Upper lobe of right lung (tissue), 1 donor: Measurements from ENCODE around the gene CORO2A. TPM values are rescaled to one million over a fixed set of nuclear protein-coding genes. Genes with fewer than 3 reads are reported as not detected.

Source experiments
- ATAC-seq: fragments of 200-7000 bp; cut with Tn5 transposase; one replicate; pipeline ENCODE4 v1.9.1; 2020; ENCODE audit warnings: mild to moderate bottlenecking, moderate library complexity
- DNase-seq: peaks from one replicate; pipeline ENCODE4 v3.0.0-alpha.2; 2020
- H3K27ac ChIP-seq: fragments of 200-600 bp; one replicate; pipeline ENCODE4 v1.8.0; 2022
- H3K27me3 ChIP-seq: fragments of 200-600 bp; one replicate; pipeline ENCODE4 v1.8.0; 2022; ENCODE audit warnings: mild to moderate bottlenecking
- H3K36me3 ChIP-seq: fragments of 200-600 bp; one replicate; pipeline ENCODE4 v1.8.0; 2022
- H3K4me1 ChIP-seq: fragments of 200-600 bp; one replicate; pipeline ENCODE4 v1.8.0; 2022
- H3K4me3 ChIP-seq: fragments of 200-600 bp; one replicate; pipeline ENCODE4 v1.8.0; 2022; ENCODE audit warnings: mild to moderate bottlenecking
- H3K9me3 ChIP-seq: fragments of 200-600 bp; one replicate; pipeline ENCODE4 v1.8.0; 2022
- intact Hi-C: fragments of 100-400 bp; cut with DNase I; formaldehyde crosslinking; loops from one replicate; pipeline ENCODE4 v1.11.0; 2022
- total RNA-seq: library from RNA; stranded (reverse); fragmentation: NEBNext Ultra II Directional; extraction: Animal tissue kit (Norgen Biotek cat#: 25700); gene quantifications from one replicate; pipeline ENCODE4 v1.2.1, GENCODE V29; 2021
- TF ChIP-seq, protein P1 (sequence below): fragments of 200-600 bp; IDR thresholded peaks from one replicate; pipeline ENCODE4 v1.8.0; 2022; ENCODE audit warnings: antibody characterized with exemption
- donor health status: DM: no; HTN: yes; CAD: no; lungs with severe emphysema.

CORO2A gene
- total RNA-seq, 1 donor from 2014 or later, result 20.0 TPM

DNA sequence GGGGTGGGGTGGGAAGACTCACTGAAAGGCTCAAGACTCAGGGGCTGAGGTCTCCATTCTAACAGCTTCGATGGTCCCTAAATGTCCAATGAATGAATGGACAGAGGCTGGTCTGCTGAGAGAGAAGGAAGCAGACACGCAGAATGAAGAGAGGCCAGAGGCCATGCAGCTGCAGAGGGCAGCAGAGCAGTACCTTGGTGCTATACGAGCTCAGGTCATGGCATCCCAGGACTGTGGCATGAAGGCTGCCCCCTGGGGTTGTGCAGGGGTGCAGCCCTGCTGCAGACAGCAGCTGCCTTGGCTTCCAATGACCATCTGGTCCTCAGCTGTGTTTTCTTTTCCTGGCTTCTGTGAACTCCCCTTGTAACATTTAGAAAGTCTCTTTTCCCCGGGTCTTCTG lies 15.2 kb upstream of the CORO2A start:
- no peaks in the 10 kb centered on the region for H3K9me3 ChIP-seq
- peaks cover 33% of the 10 kb centered on the region for H3K36me3 ChIP-seq
- H3K4me3 ChIP-seq, result no peak overlapping the region
- intact Hi-C loops, result loop anchor here (5.0 kb wide), 1 partner anchor 55 kb away; no protein-coding TSS in a partner anchor
- ATAC-seq (no peak), DNase-seq (no peak)
- peaks cover 6% of the 10 kb centered on the region for H3K4me1 ChIP-seq
- TF ChIP-seq, protein P1, sequence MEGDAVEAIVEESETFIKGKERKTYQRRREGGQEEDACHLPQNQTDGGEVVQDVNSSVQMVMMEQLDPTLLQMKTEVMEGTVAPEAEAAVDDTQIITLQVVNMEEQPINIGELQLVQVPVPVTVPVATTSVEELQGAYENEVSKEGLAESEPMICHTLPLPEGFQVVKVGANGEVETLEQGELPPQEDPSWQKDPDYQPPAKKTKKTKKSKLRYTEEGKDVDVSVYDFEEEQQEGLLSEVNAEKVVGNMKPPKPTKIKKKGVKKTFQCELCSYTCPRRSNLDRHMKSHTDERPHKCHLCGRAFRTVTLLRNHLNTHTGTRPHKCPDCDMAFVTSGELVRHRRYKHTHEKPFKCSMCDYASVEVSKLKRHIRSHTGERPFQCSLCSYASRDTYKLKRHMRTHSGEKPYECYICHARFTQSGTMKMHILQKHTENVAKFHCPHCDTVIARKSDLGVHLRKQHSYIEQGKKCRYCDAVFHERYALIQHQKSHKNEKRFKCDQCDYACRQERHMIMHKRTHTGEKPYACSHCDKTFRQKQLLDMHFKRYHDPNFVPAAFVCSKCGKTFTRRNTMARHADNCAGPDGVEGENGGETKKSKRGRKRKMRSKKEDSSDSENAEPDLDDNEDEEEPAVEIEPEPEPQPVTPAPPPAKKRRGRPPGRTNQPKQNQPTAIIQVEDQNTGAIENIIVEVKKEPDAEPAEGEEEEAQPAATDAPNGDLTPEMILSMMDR, result no peak
- no peaks in the 10 kb centered on the region for H3K27me3 ChIP-seq
- H3K27ac ChIP-seq, result no peak overlapping the region

DNA sequence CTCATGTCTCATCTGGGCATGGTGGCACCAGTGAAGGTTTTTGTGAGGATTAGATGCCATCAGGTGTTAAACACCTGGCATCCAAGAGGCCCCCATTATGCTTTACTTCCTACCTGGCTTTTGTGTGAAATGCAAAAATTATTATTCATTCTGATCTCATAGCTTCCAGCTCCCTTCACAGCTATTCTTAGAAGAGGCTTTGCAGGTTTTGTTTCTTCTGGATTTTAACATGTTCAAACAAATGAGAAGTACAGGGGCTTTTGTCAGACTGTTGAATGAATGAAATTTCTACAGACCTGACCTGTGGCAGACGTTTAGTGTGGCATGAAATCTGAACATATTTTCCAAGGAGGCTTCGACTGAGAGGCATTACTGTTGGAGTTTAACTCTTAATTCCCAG lies 14.3 kb upstream of the CORO2A start:
- H3K27me3 ChIP-seq, result no peaks in the 10 kb centered on the region
- H3K36me3 ChIP-seq, result peaks cover 31% of the 10 kb centered on the region
- TF ChIP-seq, protein P1, result no peak
- no peak overlapping the region for H3K4me3 ChIP-seq
- DNase-seq (no peak), ATAC-seq (no peak)
- intact Hi-C loops, result loop anchor here (5.0 kb wide), 1 partner anchor 56 kb away; no protein-coding TSS in a partner anchor
- H3K9me3 ChIP-seq, result no peaks in the 10 kb centered on the region
- H3K27ac ChIP-seq, result no peak overlapping the region
- H3K4me1 ChIP-seq, result peaks cover 6% of the 10 kb centered on the region

DNA sequence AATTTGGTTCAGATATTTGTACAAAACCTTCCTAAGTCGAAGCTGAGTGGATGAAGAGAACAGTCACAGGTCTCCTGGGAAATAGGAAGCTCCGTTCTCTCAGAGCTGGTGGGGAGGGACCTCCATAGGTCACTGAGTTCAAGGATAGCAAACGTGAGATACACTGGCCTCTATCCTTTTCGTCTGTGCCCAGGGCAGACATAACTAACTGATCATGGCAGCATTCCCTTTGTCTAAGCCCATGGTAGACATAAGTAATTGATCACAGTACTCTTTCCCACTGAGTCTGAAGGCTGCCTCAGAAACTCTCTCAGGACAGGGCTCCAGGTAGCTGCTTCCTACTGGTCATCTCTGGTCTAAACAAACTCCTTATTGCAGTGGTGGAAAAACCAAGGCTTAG lies 12.3 kb upstream of the CORO2A start:
- TF ChIP-seq, protein P1, result no peak
- Histone ChIP-seq H3K27me3 (no peaks in the 10 kb centered on the region), H3K4me1 (peaks cover 6% of the 10 kb centered on the region), H3K9me3 (no peaks in the 10 kb centered on the region), H3K27ac (no peak overlapping the region), H3K4me3 (no peak overlapping the region), H3K36me3 (peaks cover 34% of the 10 kb centered on the region)
- intact Hi-C loops, result loop anchor here (5.0 kb wide), 1 partner anchor 58 kb away; no protein-coding TSS in a partner anchor
- no peak for DNase-seq
- ATAC-seq, result no peak

DNA sequence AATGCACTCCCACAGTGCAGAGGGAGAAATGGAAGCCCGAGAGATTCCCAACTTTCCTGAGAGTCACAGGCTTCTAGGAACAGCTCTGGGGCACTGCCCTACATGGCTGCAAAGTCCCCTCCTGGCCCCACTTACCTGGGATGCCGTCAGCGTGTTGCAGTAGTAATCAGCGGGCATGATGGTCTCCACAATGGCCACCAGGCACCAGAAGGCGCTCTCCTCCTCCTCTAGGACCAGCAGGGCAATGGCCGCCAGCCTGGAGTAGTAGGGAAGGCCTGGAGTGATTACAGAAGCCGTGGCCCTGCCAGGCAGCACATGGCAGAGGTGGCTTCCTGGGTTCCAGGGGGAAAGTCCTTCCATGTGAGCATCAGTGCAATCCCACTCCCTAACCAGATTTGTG lies 10.7 kb upstream of the CORO2A start:
- Histone ChIP-seq H3K4me1 (peaks cover 6% of the 10 kb centered on the region), H3K36me3 (peaks cover 49% of the 10 kb centered on the region), H3K27ac (no peak overlapping the region), H3K9me3 (no peaks in the 10 kb centered on the region), H3K27me3 (no peaks in the 10 kb centered on the region), H3K4me3 (no peak overlapping the region)
- TF ChIP-seq, protein P1, result no peak
- no peak for DNase-seq
- no peak for ATAC-seq
- intact Hi-C loops, result no loop called here

DNA sequence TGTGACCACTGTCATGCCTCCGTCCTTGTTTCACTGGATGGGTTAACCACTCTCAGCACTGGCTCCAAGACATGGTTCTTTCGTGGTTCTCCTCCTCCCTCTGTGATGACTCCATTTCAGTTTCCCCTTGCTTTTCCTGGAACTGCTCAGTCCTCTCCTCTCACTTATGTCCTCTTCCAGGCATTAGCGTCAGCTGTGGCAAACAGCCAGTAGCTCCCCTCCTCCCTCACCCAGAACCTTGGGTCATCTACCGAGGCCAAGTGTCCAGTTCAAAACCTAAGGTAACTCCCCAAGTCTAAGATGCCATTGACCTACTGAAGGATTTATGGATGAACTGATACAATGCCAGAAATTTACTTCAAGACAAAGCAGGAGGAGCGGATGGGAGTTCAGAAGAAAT lies 9.8 kb upstream of the CORO2A start:
- Histone ChIP-seq H3K4me1 (peaks cover 6% of the 10 kb centered on the region), H3K4me3 (no peak overlapping the region), H3K9me3 (no peaks in the 10 kb centered on the region), H3K27ac (no peak overlapping the region), H3K27me3 (no peaks in the 10 kb centered on the region), H3K36me3 (peaks cover 55% of the 10 kb centered on the region)
- intact Hi-C loops, result no loop called here
- DNase-seq (no peak), ATAC-seq (no peak)
- TF ChIP-seq, protein P1, result no peak

DNA sequence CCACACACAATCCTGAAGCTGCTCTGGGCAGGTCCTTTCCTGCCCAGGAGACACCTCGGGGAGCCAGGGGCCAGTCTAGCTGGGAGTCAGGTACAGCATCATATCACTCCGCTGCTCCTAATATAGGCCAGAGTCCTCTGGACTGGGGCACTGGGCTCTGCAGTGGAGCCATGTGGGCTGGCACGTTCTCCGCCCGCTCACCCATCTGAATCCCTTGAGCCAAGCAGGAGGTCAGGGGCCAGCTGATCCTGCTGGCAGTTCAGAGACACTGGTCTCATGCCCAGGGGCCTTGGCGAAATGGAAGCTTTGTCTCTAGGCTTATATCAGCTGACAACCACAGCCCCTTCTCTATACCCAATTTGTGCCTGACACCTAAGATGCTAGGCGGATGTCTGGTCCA lies 9.3 kb upstream of the CORO2A start:
- Histone ChIP-seq H3K9me3 (no peaks in the 10 kb centered on the region), H3K4me3 (no peak overlapping the region), H3K4me1 (peaks cover 6% of the 10 kb centered on the region), H3K27ac (no peak overlapping the region), H3K27me3 (no peaks in the 10 kb centered on the region), H3K36me3 (peaks cover 55% of the 10 kb centered on the region)
- DNase-seq (no peak), ATAC-seq (no peak)
- intact Hi-C loops, result no loop called here
- TF ChIP-seq, protein P1, result no peak
